ENCODE measurements around the gene SASH3.

SASH3 gene

GRCh38 chrX:129760155-129760554, 19.6 kb upstream of the SASH3 start:
- DNase-seq: no peak

- no peak for DNase-seq
Measured at GRCh38 chrX:129760981-129761380, 18.8 kb upstream of the SASH3 start.

GRCh38 chrX:129761596-129761995, 18.2 kb upstream of the SASH3 start:
- DNase-seq: no peak

- no peak for DNase-seq
Measured at GRCh38 chrX:129762448-129762847, 17.3 kb upstream of the SASH3 start.

GRCh38 chrX:129763666-129764065, 16.1 kb upstream of the SASH3 start:
- no peak for DNase-seq

- DNase-seq: no peak
Measured at GRCh38 chrX:129768186-129768585, 11.6 kb upstream of the SASH3 start.

GRCh38 chrX:129768586-129769466, 10.9 kb upstream of the SASH3 start:
- DNase-seq: no peak

- peak; percentile 84 for DNase-seq
Measured at GRCh38 chrX:129769467-129770154, 10.1 kb upstream of the SASH3 start.

GRCh38 chrX:129771266-129771995, 8.3 kb upstream of the SASH3 start:
- DNase-seq: peak; percentile 55

GRCh38 chrX:129772796-129773431, 6.8 kb upstream of the SASH3 start:
- DNase-seq: peak; percentile 68

GRCh38 chrX:129773649-129774458, 5.9 kb upstream of the SASH3 start:
- DNase-seq: peak; percentile 48

GRCh38 chrX:129777218-129778030, 2.3 kb upstream of the SASH3 start:
- peak; percentile 78 for DNase-seq

- no peak for DNase-seq
Measured at GRCh38 chrX:129779086-129779672, 570 bp upstream of the SASH3 start.

GRCh38 chrX:129780441-129781105, 824 bp downstream of the SASH3 start:
- no peak for DNase-seq

GRCh38 chrX:129781134-129781672, 1.5 kb downstream of the SASH3 start:
- DNase-seq: peak; percentile 89

- no peak for DNase-seq
Measured at GRCh38 chrX:129781680-129782495, 2.1 kb downstream of the SASH3 start.

- DNase-seq: no peak
Measured at GRCh38 chrX:129782706-129783105, 3.0 kb downstream of the SASH3 start.

- DNase-seq: no peak
Measured at GRCh38 chrX:129783291-129783713, 3.6 kb downstream of the SASH3 start.

- DNase-seq: no peak
Measured at GRCh38 chrX:129784371-129784770, 4.6 kb downstream of the SASH3 start.

Measured in CD4-positive, alpha-beta T cell treated with Interleukin-17A for 1 hour (primary cell).